Measurements from ENCODE around the gene OPCML. TPM values are rescaled to one million over a fixed set of nuclear protein-coding genes. Genes with fewer than 3 reads are reported as not detected.

The OPCML gene
- polyA plus RNA-seq, 1 donor from 2014 or later = 11.6 TPM

DNA sequence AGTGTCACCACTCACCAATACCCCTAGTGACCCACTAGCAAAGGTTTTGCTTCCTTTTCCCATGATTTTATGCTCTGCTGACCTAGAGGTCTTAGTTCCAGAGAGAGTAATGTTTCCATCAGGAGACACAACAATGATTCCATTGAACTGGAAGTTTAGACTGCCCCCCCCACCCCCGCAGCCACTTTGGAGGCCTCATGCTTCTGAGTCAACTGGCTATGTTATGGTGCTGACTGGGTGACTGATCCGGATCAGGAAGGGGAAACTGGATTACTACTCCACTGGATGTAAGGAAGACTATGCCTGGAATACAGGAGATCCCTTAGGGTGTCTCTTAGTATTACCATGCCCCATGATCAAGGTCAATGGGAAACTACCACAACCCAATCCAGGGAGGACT is 633.6 kb downstream of the OPCML start:
- Histone ChIP-seq H3K79me2 (replicated peaks; ENCODE audit: insufficient read depth, low read length) (no peaks in the 10 kb centered on the region), H2AFZ (ENCODE audit: low read depth, low read length) (no peak overlapping the region), H3K4me3 (ENCODE audit: low read length) (no peak overlapping the region), H3K36me3 (ENCODE audit: insufficient read depth, low read length) (no peaks in the 10 kb centered on the region), H3K9me2 (ENCODE audit: insufficient read depth, low read length) (no peaks in the 10 kb centered on the region), H4K20me1 (ENCODE audit: insufficient read depth) (no peaks in the 10 kb centered on the region), H3F3A (ENCODE audit: insufficient read depth, low read length, poor library complexity, severe bottlenecking) (no peaks in the 10 kb centered on the region), H3K9ac (ENCODE audit: low read length) (no peak overlapping the region), H3K4me2 (ENCODE audit: low read length) (no peak overlapping the region), H3K27ac (ENCODE audit: low read length) (no peak overlapping the region), H3K27me3 (ENCODE audit: insufficient read depth, low read depth, low read length) (no peaks in the 10 kb centered on the region), H3K9me3 (ENCODE audit: low read length) (no peaks in the 10 kb centered on the region)
- no peak for TF ChIP-seq REST (IDR thresholded peaks at IDR 0.05; ENCODE audit: borderline replicate concordance)
- no peak for TF ChIP-seq CTCF (IDR thresholded peaks at IDR 0.05; ENCODE audit: poor library complexity, severe bottlenecking)
- TF ChIP-seq EZH2 (IDR thresholded peaks at IDR 0.05; ENCODE audit: borderline replicate concordance, insufficient read depth, low read length, poor library complexity, severe bottlenecking) = no peak
- TF ChIP-seq TAF1 (IDR thresholded peaks at IDR 0.05; ENCODE audit: low read depth) = no peak
- no peak for TF ChIP-seq SMC3 (conservative IDR thresholded peaks at IDR 0.05; ENCODE audit: poor library complexity)
- TF ChIP-seq RAD21 (conservative IDR thresholded peaks at IDR 0.05) = no peak
- TF ChIP-seq MXI1 (conservative IDR thresholded peaks at IDR 0.05; ENCODE audit: poor library complexity, severe bottlenecking) = no peak
- no peak for TF ChIP-seq EP300 (conservative IDR thresholded peaks at IDR 0.05; ENCODE audit: poor library complexity, severe bottlenecking)
- TF ChIP-seq POLR2AphosphoS5 (IDR thresholded peaks at IDR 0.05) = no peak

DNA sequence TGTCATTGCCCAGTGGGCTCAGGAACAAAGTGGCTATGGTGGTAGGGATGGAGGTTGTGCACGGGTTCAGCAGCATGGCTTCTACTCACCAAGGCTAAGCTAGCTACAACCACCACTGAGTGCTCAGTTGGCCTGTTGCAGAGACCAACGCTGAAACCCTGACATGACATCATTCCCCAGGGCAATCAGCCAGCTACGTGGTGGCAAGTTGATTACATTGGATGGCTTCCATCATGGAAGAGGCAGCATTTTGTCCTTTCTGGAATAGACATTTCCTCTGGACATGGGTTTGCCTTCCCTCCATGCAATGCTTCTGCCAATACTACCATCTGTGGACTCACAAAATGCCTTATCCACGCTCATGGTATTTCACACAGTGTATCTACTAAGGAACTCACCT is 634.3 kb downstream of the OPCML start:
- H3K27me3 ChIP-seq (ENCODE audit: insufficient read depth, low read depth, low read length) = no peaks in the 10 kb centered on the region
- H3K36me3 ChIP-seq (ENCODE audit: insufficient read depth, low read length) = no peaks in the 10 kb centered on the region
- H3K27ac ChIP-seq (ENCODE audit: low read length) = no peak overlapping the region
- no peaks in the 10 kb centered on the region for H3K9me3 ChIP-seq (ENCODE audit: low read length)
- no peaks in the 10 kb centered on the region for H3K79me2 ChIP-seq (replicated peaks; ENCODE audit: insufficient read depth, low read length)
- no peak overlapping the region for H3K9ac ChIP-seq (ENCODE audit: low read length)
- no peak overlapping the region for H2AFZ ChIP-seq (ENCODE audit: low read depth, low read length)
- no peak for TF ChIP-seq EP300 (conservative IDR thresholded peaks at IDR 0.05; ENCODE audit: poor library complexity, severe bottlenecking)
- TF ChIP-seq EZH2 (IDR thresholded peaks at IDR 0.05; ENCODE audit: borderline replicate concordance, insufficient read depth, low read length, poor library complexity, severe bottlenecking) = no peak
- TF ChIP-seq CTCF (IDR thresholded peaks at IDR 0.05; ENCODE audit: poor library complexity, severe bottlenecking) = no peak
- no peak for TF ChIP-seq TAF1 (IDR thresholded peaks at IDR 0.05; ENCODE audit: low read depth)
- no peak for TF ChIP-seq RAD21 (conservative IDR thresholded peaks at IDR 0.05)
- TF ChIP-seq POLR2AphosphoS5 (IDR thresholded peaks at IDR 0.05) = no peak
- TF ChIP-seq MXI1 (conservative IDR thresholded peaks at IDR 0.05; ENCODE audit: poor library complexity, severe bottlenecking) = no peak
- TF ChIP-seq REST (IDR thresholded peaks at IDR 0.05; ENCODE audit: borderline replicate concordance) = no peak
- no peak for TF ChIP-seq SMC3 (conservative IDR thresholded peaks at IDR 0.05; ENCODE audit: poor library complexity)
- no peak overlapping the region for H3K4me3 ChIP-seq (ENCODE audit: low read length)
- H3K4me2 ChIP-seq (ENCODE audit: low read length) = no peak overlapping the region
- no peaks in the 10 kb centered on the region for H3K9me2 ChIP-seq (ENCODE audit: insufficient read depth, low read length)
- H3F3A ChIP-seq (ENCODE audit: insufficient read depth, low read length, poor library complexity, severe bottlenecking) = no peaks in the 10 kb centered on the region
- no peaks in the 10 kb centered on the region for H4K20me1 ChIP-seq (ENCODE audit: insufficient read depth)
